ENCODE measurements around the gene SPIRE1.
"Not testable (repeated sequence)": the region's sequence is repeated elsewhere in the genome, so short reads cannot be mapped to it uniquely, and the experiment has no call there.

SPIRE1 gene

GRCh38 chr18:12420821-12421421, 237.0 kb downstream of the SPIRE1 start:
- in situ Hi-C loops (cut with HindIII; ENCODE audit: low sequenced_read_pairs): no loop called here
- DNase-seq (ENCODE audit: low read depth, low spot score): peak; percentile 12
- no peak overlapping the region for H3K4me3 ChIP-seq (ENCODE audit: low read depth, low read length)

GRCh38 chr18:12417687-12418086, 240.2 kb downstream of the SPIRE1 start:
- no peak for DNase-seq (ENCODE audit: low read depth, low spot score)
- no peak for TF ChIP-seq CTCF (IDR thresholded peaks at IDR 0.05; ENCODE audit: low read depth, low read length)
- H3K4me3 ChIP-seq (ENCODE audit: low read depth, low read length): no peak overlapping the region
- in situ Hi-C loops (cut with HindIII; ENCODE audit: low sequenced_read_pairs): no loop called here

More at GRCh38 chr18:12420821-12421421, 237.0 kb downstream of the SPIRE1 start:
- TF ChIP-seq CTCF (IDR thresholded peaks at IDR 0.05; ENCODE audit: low read depth, low read length): no peak

GRCh38 chr18:12416098-12416729, 241.7 kb downstream of the SPIRE1 start:
- no peak overlapping the region for H3K4me3 ChIP-seq (ENCODE audit: low read depth, low read length)
- no peak for TF ChIP-seq CTCF (IDR thresholded peaks at IDR 0.05; ENCODE audit: low read depth, low read length)
- in situ Hi-C loops (cut with HindIII; ENCODE audit: low sequenced_read_pairs): no loop called here
- DNase-seq (ENCODE audit: low read depth, low spot score): no peak

- no peak overlapping the region for H3K4me3 ChIP-seq (ENCODE audit: low read depth, low read length)
- in situ Hi-C loops (cut with HindIII; ENCODE audit: low sequenced_read_pairs): no loop called here
- DNase-seq (ENCODE audit: low read depth, low spot score): no peak
- TF ChIP-seq CTCF (IDR thresholded peaks at IDR 0.05; ENCODE audit: low read depth, low read length): no peak
Measured at GRCh38 chr18:12411456-12411855, 246.5 kb downstream of the SPIRE1 start.

- DNase-seq (ENCODE audit: low read depth, low spot score); in situ Hi-C loops (cut with HindIII; ENCODE audit: low sequenced_read_pairs); H3K4me3 ChIP-seq (ENCODE audit: low read depth, low read length): not testable (repeated sequence)
Measured at GRCh38 chr18:12410747-12411146, 247.2 kb downstream of the SPIRE1 start.

GRCh38 chr18:12410081-12410481, 247.8 kb downstream of the SPIRE1 start:
- in situ Hi-C loops (cut with HindIII; ENCODE audit: low sequenced_read_pairs): no loop called here
- TF ChIP-seq CTCF (IDR thresholded peaks at IDR 0.05; ENCODE audit: low read depth, low read length): no peak
- no peak overlapping the region for H3K4me3 ChIP-seq (ENCODE audit: low read depth, low read length)
- peak; percentile 25 for DNase-seq (ENCODE audit: low read depth, low spot score)

GRCh38 chr18:12409469-12409868, 248.4 kb downstream of the SPIRE1 start:
- H3K4me3 ChIP-seq (ENCODE audit: low read depth, low read length): no peak overlapping the region
- no peak for TF ChIP-seq CTCF (IDR thresholded peaks at IDR 0.05; ENCODE audit: low read depth, low read length)
- peak; percentile 35 for DNase-seq (ENCODE audit: low read depth, low spot score)
- in situ Hi-C loops (cut with HindIII; ENCODE audit: low sequenced_read_pairs): no loop called here

Data from astrocyte of the spinal cord (primary cell).